Endothelial cell of umbilical vein (primary cell): Measurements from ENCODE around the gene C1orf105.

ENCODE experiments used
- CTCF ChIP-seq, 2 donors: IDR thresholded peaks; 1 replicate in 1 of 2; 2 replicates in 1 of 2; pipeline ENCODE4 v1.5.1; 2011; ENCODE audit warnings: low read length in 2 of 2, mild to moderate bottlenecking in 2 of 2, moderate library complexity in 2 of 2, control low read depth in 1 of 2, inconsistent platforms in 1 of 2, low read depth in 1 of 2; ENCODE audit not compliant: insufficient read depth in 1 of 2; ENCODE audit errors: extremely low read depth in 1 of 2
- EZH2 ChIP-seq: IDR thresholded peaks from 2 replicates; pipeline ENCODE4 v1.6.1; 2012; ENCODE audit warnings: borderline replicate concordance, low read depth, mild to moderate bottlenecking, moderate library complexity, low read length, inconsistent platforms; ENCODE audit not compliant: severe bottlenecking
- JUN ChIP-seq: IDR thresholded peaks from 2 replicates; pipeline ENCODE4 v1.6.1; 2011; ENCODE audit warnings: borderline replicate concordance, low read depth; ENCODE audit not compliant: insufficient read length, insufficient read depth
- POLR2A ChIP-seq: IDR thresholded peaks from 2 replicates; pipeline ENCODE4 v1.6.1; 2012; ENCODE audit warnings: low read depth, mild to moderate bottlenecking, control low read depth, low read length

DNA sequence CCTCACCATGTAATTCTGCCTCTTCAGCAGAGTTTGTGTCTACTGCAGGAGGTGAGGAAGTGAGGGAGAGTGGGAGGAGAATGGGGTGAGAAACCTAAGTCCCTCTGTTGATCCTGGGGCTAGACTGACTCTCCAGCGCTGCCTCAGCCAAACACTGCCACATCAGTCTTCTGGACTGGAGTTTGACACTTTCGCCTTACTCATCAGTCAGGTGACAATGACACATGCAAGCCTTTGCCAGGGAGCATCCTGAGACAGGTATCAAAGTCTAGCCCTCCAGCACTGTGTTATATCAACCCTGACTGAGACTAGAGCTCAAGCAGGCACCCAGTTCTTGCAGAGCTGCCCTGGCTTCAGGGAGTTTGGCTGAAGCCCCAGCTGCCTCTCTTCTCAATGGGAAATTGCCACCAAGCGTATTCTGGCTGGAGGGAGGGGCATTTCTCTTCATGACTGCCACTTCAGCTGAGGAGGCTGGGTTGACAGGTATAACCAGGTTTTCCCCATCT lies 79.2 kb downstream of the C1orf105 start:
- TF ChIP-seq POLR2A, result no peak
- TF ChIP-seq EZH2, result no peak
- no peak for TF ChIP-seq CTCF (IDR thresholded peaks at IDR 0.05; ENCODE audit: extremely low read depth in 1 of 2, insufficient read depth in 1 of 2, low read depth in 1 of 2, low read length in 2 of 2)
- TF ChIP-seq JUN, result no peak
